Osteocyte (in vitro differentiated cells): ENCODE data around the gene DNM1L. TPM values are rescaled to one million over a fixed set of nuclear protein-coding genes. Genes with fewer than 3 reads are reported as not detected.

Source experiments
- DNase-seq: peaks from one replicate; pipeline ENCODE4 v3.0.0; 2021; ENCODE audit warnings: mixed read lengths; ENCODE audit not compliant: unreplicated experiment; ENCODE audit errors: extremely low spot score
- H3K27ac Mint-ChIP-seq: one replicate; pipeline ENCODE4 v1.8.0; 2021; ENCODE audit warnings: mild to moderate bottlenecking, mixed read lengths; ENCODE audit not compliant: unreplicated experiment
- H3K27me3 Mint-ChIP-seq: one replicate; pipeline ENCODE4 v1.8.0; 2021; ENCODE audit warnings: mixed read lengths; ENCODE audit not compliant: unreplicated experiment
- H3K36me3 Mint-ChIP-seq: one replicate; pipeline ENCODE4 v1.8.0; 2021; ENCODE audit warnings: mixed read lengths; ENCODE audit not compliant: unreplicated experiment
- H3K4me1 Mint-ChIP-seq: one replicate; pipeline ENCODE4 v1.8.0; 2021; ENCODE audit warnings: mixed read lengths; ENCODE audit not compliant: unreplicated experiment
- H3K4me3 Mint-ChIP-seq: one replicate; pipeline ENCODE4 v1.8.0; 2021; ENCODE audit warnings: mild to moderate bottlenecking, moderate library complexity, mixed read lengths; ENCODE audit not compliant: unreplicated experiment
- H3K9me3 Mint-ChIP-seq: one replicate; pipeline ENCODE4 v1.8.0; 2021; ENCODE audit warnings: mixed read lengths; ENCODE audit not compliant: unreplicated experiment
- CTCF ChIP-seq: fragments of 200-600 bp; sonication (generic); IDR thresholded peaks from 2 replicates; pipeline ENCODE4 v1.5.0; 2021; ENCODE audit warnings: antibody characterized with exemption, mild to moderate bottlenecking, moderate library complexity
- total RNA-seq: library from RNA; stranded (reverse); gene quantifications from 2 replicates; pipeline ENCODE4 v1.2.1, GENCODE V29; 2021

Gene DNM1L
- total RNA-seq, 1 donor from 2014 or later: 67.0 TPM

- Mint-ChIP-seq H3K27me3 (no peaks in the 10 kb centered on the region), H3K4me1 (no peaks in the 10 kb centered on the region), H3K36me3 (peaks cover 12% of the 10 kb centered on the region), H3K4me3 (no peak overlapping the region), H3K27ac (no peak overlapping the region), H3K9me3 (no peaks in the 10 kb centered on the region)
- no peak for DNase-seq
- TF ChIP-seq CTCF: no peak
These were observed 23.8 kb downstream of the DNM1L start for GRCh38 chr12:32702946-32703345.

- H3K4me3 Mint-ChIP-seq: no peak overlapping the region
- H3K27me3 Mint-ChIP-seq: no peaks in the 10 kb centered on the region
- peaks cover 17% of the 10 kb centered on the region for H3K36me3 Mint-ChIP-seq
- no peak for DNase-seq
- no peak overlapping the region for H3K27ac Mint-ChIP-seq
- no peaks in the 10 kb centered on the region for H3K9me3 Mint-ChIP-seq
- H3K4me1 Mint-ChIP-seq: no peaks in the 10 kb centered on the region
- TF ChIP-seq CTCF: no peak
These were observed 26.7 kb downstream of the DNM1L start for GRCh38 chr12:32705783-32706182.

- Mint-ChIP-seq H3K36me3 (peaks cover 21% of the 10 kb centered on the region), H3K27me3 (no peaks in the 10 kb centered on the region), H3K4me1 (no peaks in the 10 kb centered on the region), H3K27ac (no peak overlapping the region), H3K4me3 (no peak overlapping the region), H3K9me3 (no peaks in the 10 kb centered on the region)
- DNase-seq: no peak
- no peak for TF ChIP-seq CTCF
These were observed 27.4 kb downstream of the DNM1L start for GRCh38 chr12:32706335-32707024.

- H3K36me3 Mint-ChIP-seq: peaks cover 23% of the 10 kb centered on the region
- DNase-seq: no peak
- H3K9me3 Mint-ChIP-seq: no peaks in the 10 kb centered on the region
- H3K4me1 Mint-ChIP-seq: no peaks in the 10 kb centered on the region
- H3K27me3 Mint-ChIP-seq: no peaks in the 10 kb centered on the region
- no peak overlapping the region for H3K4me3 Mint-ChIP-seq
- TF ChIP-seq CTCF: no peak
- H3K27ac Mint-ChIP-seq: no peak overlapping the region
These were observed 29.8 kb downstream of the DNM1L start for GRCh38 chr12:32708926-32709325.

- Mint-ChIP-seq H3K36me3 (peaks cover 20% of the 10 kb centered on the region), H3K9me3 (no peaks in the 10 kb centered on the region), H3K27ac (no peak overlapping the region), H3K4me3 (no peak overlapping the region), H3K4me1 (no peaks in the 10 kb centered on the region), H3K27me3 (no peaks in the 10 kb centered on the region)
- no peak for TF ChIP-seq CTCF
- DNase-seq: no peak
These were observed 35.7 kb downstream of the DNM1L start for GRCh38 chr12:32714772-32715171.
